Activated naive CD4-positive, alpha-beta T cell treated with anti-CD3 and anti-CD28 coated beads, Interleukin-2, amount 10 ng/mL, durations not matched to agents 7 days and 5 days (primary cell): ENCODE data around the gene THNSL1.

Experiments used
- CTCF ChIA-PET: fragments of 350-600 bp; sonication (Branson Sonifier 250); formaldehyde crosslinking; loops from one replicate; lab custom pipeline; 2021; ENCODE audit warnings: antibody characterized with exemption; lab: Charles Lee
- DNase-seq: peaks from one replicate; pipeline ENCODE4 v3.0.0-alpha.2; 2020
- H3K27ac Mint-ChIP-seq: one replicate; pipeline ENCODE4 v1.8.0; 2021; ENCODE audit warnings: mild to moderate bottlenecking, moderate library complexity, mixed read lengths
- H3K27me3 Mint-ChIP-seq: one replicate; pipeline ENCODE4 v1.8.0; 2021; ENCODE audit warnings: mild to moderate bottlenecking, mixed read lengths
- H3K36me3 Mint-ChIP-seq: one replicate; pipeline ENCODE4 v1.8.0; 2021; ENCODE audit warnings: mixed read lengths
- H3K4me1 Mint-ChIP-seq: one replicate; pipeline ENCODE4 v1.8.0; 2021; ENCODE audit warnings: mixed read lengths
- H3K4me3 Mint-ChIP-seq: one replicate; pipeline ENCODE4 v1.8.0; 2021; ENCODE audit warnings: mild to moderate bottlenecking, moderate library complexity, mixed read lengths
- H3K9me3 Mint-ChIP-seq: one replicate; pipeline ENCODE4 v1.8.0; 2021; ENCODE audit warnings: mixed read lengths

Gene THNSL1

GRCh38 chr10:25018703-25019102 lies 2.3 kb downstream of the THNSL1 start:
- no peak for DNase-seq
- CTCF ChIA-PET = no interaction called here
- H3K36me3 Mint-ChIP-seq = no peaks in the 10 kb centered on the region
- H3K4me1 Mint-ChIP-seq = peaks cover 20% of the 10 kb centered on the region
- H3K9me3 Mint-ChIP-seq = no peaks in the 10 kb centered on the region
- no peak overlapping the region for H3K4me3 Mint-ChIP-seq
- no peak overlapping the region for H3K27ac Mint-ChIP-seq
- H3K27me3 Mint-ChIP-seq = peaks cover 4% of the 10 kb centered on the region

- no peak overlapping the region for H3K4me3 Mint-ChIP-seq
- no peaks in the 10 kb centered on the region for H3K27me3 Mint-ChIP-seq
- peaks cover 2% of the 10 kb centered on the region for H3K4me1 Mint-ChIP-seq
- H3K36me3 Mint-ChIP-seq = no peaks in the 10 kb centered on the region
- no peak for DNase-seq
- H3K27ac Mint-ChIP-seq = no peak overlapping the region
- H3K9me3 Mint-ChIP-seq = no peaks in the 10 kb centered on the region
- CTCF ChIA-PET = no interaction called here
These were observed 6.9 kb downstream of the THNSL1 start for GRCh38 chr10:25023278-25023677.

DNA sequence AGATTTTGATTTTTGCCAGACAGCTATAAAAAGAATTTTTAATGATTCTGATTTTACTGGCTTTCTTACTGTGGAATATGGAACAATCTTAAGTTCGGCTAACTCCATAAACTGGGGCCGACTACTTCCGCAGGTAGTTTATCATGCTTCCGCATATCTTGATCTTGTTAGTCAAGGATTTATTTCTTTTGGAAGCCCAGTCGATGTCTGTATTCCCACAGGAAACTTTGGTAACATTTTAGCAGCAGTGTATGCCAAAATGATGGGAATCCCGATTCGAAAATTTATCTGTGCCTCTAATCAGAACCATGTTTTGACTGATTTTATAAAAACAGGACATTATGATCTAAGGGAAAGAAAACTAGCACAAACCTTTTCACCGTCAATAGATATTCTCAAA lies 8.1 kb downstream of the THNSL1 start:
- no peaks in the 10 kb centered on the region for H3K4me1 Mint-ChIP-seq
- no peaks in the 10 kb centered on the region for H3K9me3 Mint-ChIP-seq
- no peaks in the 10 kb centered on the region for H3K36me3 Mint-ChIP-seq
- CTCF ChIA-PET = no interaction called here
- H3K4me3 Mint-ChIP-seq = no peak overlapping the region
- DNase-seq = no peak
- H3K27ac Mint-ChIP-seq = no peak overlapping the region
- H3K27me3 Mint-ChIP-seq = no peaks in the 10 kb centered on the region

- H3K9me3 Mint-ChIP-seq = no peaks in the 10 kb centered on the region
- no peak overlapping the region for H3K4me3 Mint-ChIP-seq
- no peak for DNase-seq
- H3K27me3 Mint-ChIP-seq = no peaks in the 10 kb centered on the region
- H3K36me3 Mint-ChIP-seq = no peaks in the 10 kb centered on the region
- CTCF ChIA-PET = interaction anchor here (1.6 kb wide), 1 partner anchor 8 kb away, joined by 3 read pairs; no protein-coding TSS in a partner anchor
- no peak overlapping the region for H3K27ac Mint-ChIP-seq
- no peaks in the 10 kb centered on the region for H3K4me1 Mint-ChIP-seq
These were observed 10.1 kb downstream of the THNSL1 start for GRCh38 chr10:25026463-25026862.

DNA sequence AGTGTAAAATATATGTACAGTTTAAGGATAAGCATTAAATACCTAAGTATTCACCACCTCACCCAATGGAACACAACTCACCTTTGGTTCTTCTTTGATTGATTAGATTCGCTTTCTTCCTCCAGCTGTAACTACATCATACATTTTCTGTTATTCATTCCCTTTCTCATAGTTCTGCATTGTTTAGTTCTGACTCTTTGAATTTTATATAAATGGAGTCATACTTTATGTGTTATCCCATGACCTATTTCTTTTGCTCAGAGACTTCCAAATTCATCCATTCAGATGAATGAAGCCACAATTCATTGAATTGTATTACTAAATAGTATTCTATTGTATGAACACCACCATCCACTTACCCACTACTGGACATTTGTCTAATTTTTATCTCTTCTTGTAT lies 12.3 kb downstream of the THNSL1 start:
- Mint-ChIP-seq H3K9me3 (no peaks in the 10 kb centered on the region), H3K4me1 (no peaks in the 10 kb centered on the region), H3K27ac (no peak overlapping the region), H3K27me3 (no peaks in the 10 kb centered on the region), H3K36me3 (no peaks in the 10 kb centered on the region), H3K4me3 (no peak overlapping the region)
- CTCF ChIA-PET = interaction anchor here (1.1 kb wide), 1 partner anchor 18 kb away, joined by 3 read pairs; no protein-coding TSS in a partner anchor
- no peak for DNase-seq

- Mint-ChIP-seq H3K4me3 (no peak overlapping the region), H3K27ac (no peak overlapping the region), H3K4me1 (no peaks in the 10 kb centered on the region), H3K36me3 (no peaks in the 10 kb centered on the region), H3K27me3 (no peaks in the 10 kb centered on the region), H3K9me3 (no peaks in the 10 kb centered on the region)
- CTCF ChIA-PET = no interaction called here
- DNase-seq = no peak
These were observed 13.1 kb downstream of the THNSL1 start for GRCh38 chr10:25029519-25029918.

GRCh38 chr10:25036381-25036780 lies 20.0 kb downstream of the THNSL1 start:
- DNase-seq = no peak
- no peak overlapping the region for H3K4me3 Mint-ChIP-seq
- CTCF ChIA-PET = interaction anchor here (0.9 kb wide), 1 partner anchor 85 kb away, joined by 3 read pairs; no protein-coding TSS in a partner anchor
- no peaks in the 10 kb centered on the region for H3K4me1 Mint-ChIP-seq
- H3K27ac Mint-ChIP-seq = no peak overlapping the region
- no peaks in the 10 kb centered on the region for H3K9me3 Mint-ChIP-seq
- peaks cover 12% of the 10 kb centered on the region for H3K27me3 Mint-ChIP-seq
- H3K36me3 Mint-ChIP-seq = no peaks in the 10 kb centered on the region

GRCh38 chr10:25038325-25038724 lies 21.9 kb downstream of the THNSL1 start:
- DNase-seq = no peak
- Mint-ChIP-seq H3K4me3 (no peak overlapping the region), H3K27me3 (peaks cover 12% of the 10 kb centered on the region), H3K27ac (no peak overlapping the region), H3K4me1 (no peaks in the 10 kb centered on the region), H3K9me3 (no peaks in the 10 kb centered on the region), H3K36me3 (no peaks in the 10 kb centered on the region)
- CTCF ChIA-PET = no interaction called here

DNA sequence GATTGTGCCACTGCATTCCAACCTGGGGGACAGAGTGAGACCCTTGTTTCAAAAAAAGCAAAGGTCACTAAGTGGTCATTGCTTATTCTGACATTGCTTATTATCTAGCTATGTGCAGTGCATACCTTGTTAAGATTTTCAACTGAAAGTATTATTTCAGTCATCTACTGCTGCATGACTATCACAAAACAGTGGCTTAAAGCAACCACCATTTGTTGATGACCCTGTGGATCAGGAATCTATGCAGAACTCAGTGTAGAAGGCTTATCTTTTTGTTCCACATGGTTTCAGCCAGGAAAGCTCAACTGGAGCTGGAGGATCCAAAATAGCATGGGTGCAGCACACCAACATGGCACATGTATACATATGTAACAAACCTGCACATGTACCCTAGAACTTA lies 23.1 kb downstream of the THNSL1 start:
- CTCF ChIA-PET = no interaction called here
- no peak overlapping the region for H3K4me3 Mint-ChIP-seq
- no peaks in the 10 kb centered on the region for H3K4me1 Mint-ChIP-seq
- H3K27me3 Mint-ChIP-seq = peaks cover 17% of the 10 kb centered on the region
- H3K27ac Mint-ChIP-seq = no peak overlapping the region
- no peak for DNase-seq
- H3K36me3 Mint-ChIP-seq = no peaks in the 10 kb centered on the region
- H3K9me3 Mint-ChIP-seq = no peaks in the 10 kb centered on the region

GRCh38 chr10:25046641-25047040 lies 30.2 kb downstream of the THNSL1 start:
- Mint-ChIP-seq H3K9me3 (no peaks in the 10 kb centered on the region), H3K27me3 (peaks cover 16% of the 10 kb centered on the region)

DNA sequence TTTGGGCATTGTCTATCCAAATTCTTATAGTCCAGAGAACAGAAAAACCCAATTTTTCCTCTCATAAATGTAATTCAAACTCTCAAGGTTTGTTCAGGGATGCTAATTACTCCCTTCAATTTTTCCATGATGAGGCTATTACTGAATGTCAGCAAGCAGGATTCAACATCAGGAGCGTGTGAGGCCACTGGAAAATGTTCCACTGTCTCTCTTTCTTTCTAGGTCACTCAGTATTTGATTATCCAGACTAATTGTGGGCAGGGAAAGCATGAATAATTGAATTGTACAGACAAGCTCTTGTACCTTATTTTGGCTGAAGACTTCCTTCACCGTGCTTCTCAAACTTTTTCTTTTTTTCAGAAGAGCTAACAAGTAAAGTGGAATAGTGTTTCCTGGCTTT lies 30.7 kb downstream of the THNSL1 start:
- H3K27ac Mint-ChIP-seq = no peak overlapping the region
- peaks cover 16% of the 10 kb centered on the region for H3K27me3 Mint-ChIP-seq
- CTCF ChIA-PET = interaction anchor here (0.7 kb wide), 1 partner anchor 10 kb away, joined by 4 read pairs; no protein-coding TSS in a partner anchor
- no peaks in the 10 kb centered on the region for H3K9me3 Mint-ChIP-seq
- H3K4me3 Mint-ChIP-seq = no peak overlapping the region
- H3K4me1 Mint-ChIP-seq = no peaks in the 10 kb centered on the region
- DNase-seq = no peak
- H3K36me3 Mint-ChIP-seq = no peaks in the 10 kb centered on the region

More at GRCh38 chr10:25046641-25047040, 30.2 kb downstream of the THNSL1 start:
- no peak for DNase-seq
- no peaks in the 10 kb centered on the region for H3K4me1 Mint-ChIP-seq
- no peaks in the 10 kb centered on the region for H3K36me3 Mint-ChIP-seq
- CTCF ChIA-PET = interaction anchor here (0.8 kb wide), 1 partner anchor 19 kb away, joined by 3 read pairs; no protein-coding TSS in a partner anchor
- H3K27ac Mint-ChIP-seq = no peak overlapping the region
- H3K4me3 Mint-ChIP-seq = no peak overlapping the region

GRCh38 chr10:25047591-25048301 lies 31.3 kb downstream of the THNSL1 start:
- H3K4me3 Mint-ChIP-seq = no peak overlapping the region
- DNase-seq = no peak
- H3K9me3 Mint-ChIP-seq = no peaks in the 10 kb centered on the region

GRCh38 chr10:25048450-25048849 lies 32.0 kb downstream of the THNSL1 start:
- DNase-seq = no peak
- no peaks in the 10 kb centered on the region for H3K36me3 Mint-ChIP-seq
- H3K27ac Mint-ChIP-seq = no peak overlapping the region
- CTCF ChIA-PET = no interaction called here
- no peaks in the 10 kb centered on the region for H3K4me1 Mint-ChIP-seq
- H3K9me3 Mint-ChIP-seq = no peaks in the 10 kb centered on the region
- no peak overlapping the region for H3K4me3 Mint-ChIP-seq
- H3K27me3 Mint-ChIP-seq = peaks cover 15% of the 10 kb centered on the region

More at GRCh38 chr10:25047591-25048301, 31.3 kb downstream of the THNSL1 start:
- H3K27me3 Mint-ChIP-seq = peaks cover 16% of the 10 kb centered on the region
- H3K36me3 Mint-ChIP-seq = no peaks in the 10 kb centered on the region
- H3K4me1 Mint-ChIP-seq = no peaks in the 10 kb centered on the region
- H3K27ac Mint-ChIP-seq = no peak overlapping the region
- CTCF ChIA-PET = interaction anchor here (0.7 kb wide), 1 partner anchor 9 kb away, joined by 4 read pairs; no protein-coding TSS in a partner anchor

GRCh38 chr10:25049966-25050365 lies 33.6 kb downstream of the THNSL1 start:
- Mint-ChIP-seq H3K9me3 (no peaks in the 10 kb centered on the region), H3K4me3 (no peak overlapping the region), H3K4me1 (no peaks in the 10 kb centered on the region), H3K27ac (no peak overlapping the region), H3K36me3 (no peaks in the 10 kb centered on the region), H3K27me3 (peaks cover 6% of the 10 kb centered on the region)
- DNase-seq = no peak
- CTCF ChIA-PET = no interaction called here

DNA sequence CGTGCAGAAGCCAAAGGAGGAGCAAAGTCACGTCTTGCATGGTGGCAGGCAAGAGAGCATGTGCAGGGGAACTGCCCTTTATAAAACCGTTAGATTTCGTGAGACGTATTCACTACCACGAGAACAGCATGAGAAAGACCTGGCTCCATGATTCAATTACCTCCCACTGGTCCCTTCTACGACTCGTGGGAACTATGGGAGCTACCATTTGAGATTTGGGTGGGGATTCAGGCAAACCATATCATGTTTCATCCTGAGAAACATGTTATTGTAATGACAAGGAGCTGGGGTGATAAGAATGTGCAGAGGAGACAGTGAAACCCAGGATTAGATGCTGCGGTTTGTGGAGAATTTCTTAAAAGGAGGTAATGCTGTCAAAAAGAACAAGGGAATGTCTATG lies 34.0 kb downstream of the THNSL1 start:
- no peak overlapping the region for H3K27ac Mint-ChIP-seq
- CTCF ChIA-PET = no interaction called here
- no peak for DNase-seq
- peaks cover 6% of the 10 kb centered on the region for H3K27me3 Mint-ChIP-seq
- no peaks in the 10 kb centered on the region for H3K4me1 Mint-ChIP-seq
- no peak overlapping the region for H3K4me3 Mint-ChIP-seq
- H3K9me3 Mint-ChIP-seq = no peaks in the 10 kb centered on the region
- no peaks in the 10 kb centered on the region for H3K36me3 Mint-ChIP-seq
